Gastroesophageal sphincter (tissue), 3 donors: ENCODE measurements around the gene ERCC6L.

Experiments
- CTCF ChIP-seq, 4 experiments: fragments of 200-600 bp in 2 of 4; fragments of 450-650 bp in 2 of 4; sonication (generic) in 1 of 4; IDR thresholded peaks; one replicate each; pipeline ENCODE4 v1.5.1; 2017 to 2019; ENCODE audit warnings: antibody characterized with exemption in 4 of 4, mild to moderate bottlenecking in 2 of 4, moderate library complexity in 2 of 4
- EP300 ChIP-seq: sonication (generic); formaldehyde crosslinking; IDR thresholded peaks from one replicate; pipeline ENCODE4 v1.6.1; 2017; ENCODE audit warnings: antibody characterized with exemption, mild to moderate bottlenecking
- POLR2A ChIP-seq, 2 donors: fragments of 450-650 bp; IDR thresholded peaks; one replicate each; pipeline ENCODE4 v1.6.1; 2017; ENCODE audit warnings: antibody characterized with exemption in 2 of 2, mild to moderate bottlenecking in 2 of 2, moderate library complexity in 1 of 2
- POLR2AphosphoS5 ChIP-seq: sonication (generic); formaldehyde crosslinking; IDR thresholded peaks from one replicate; pipeline ENCODE4 v1.6.1; 2017; ENCODE audit warnings: antibody characterized with exemption

- no peak for TF ChIP-seq CTCF (IDR thresholded peaks at IDR 0.05)
- TF ChIP-seq POLR2A (IDR thresholded peaks at IDR 0.05), result no peak
- TF ChIP-seq POLR2AphosphoS5, result no peak
- TF ChIP-seq EP300, result no peak
These were observed 34.0 kb upstream of the ERCC6L start for GRCh38 chrX:72272868-72273267.
